ENCODE measurements around the gene MRPS23.

MRPS23 gene

DNA sequence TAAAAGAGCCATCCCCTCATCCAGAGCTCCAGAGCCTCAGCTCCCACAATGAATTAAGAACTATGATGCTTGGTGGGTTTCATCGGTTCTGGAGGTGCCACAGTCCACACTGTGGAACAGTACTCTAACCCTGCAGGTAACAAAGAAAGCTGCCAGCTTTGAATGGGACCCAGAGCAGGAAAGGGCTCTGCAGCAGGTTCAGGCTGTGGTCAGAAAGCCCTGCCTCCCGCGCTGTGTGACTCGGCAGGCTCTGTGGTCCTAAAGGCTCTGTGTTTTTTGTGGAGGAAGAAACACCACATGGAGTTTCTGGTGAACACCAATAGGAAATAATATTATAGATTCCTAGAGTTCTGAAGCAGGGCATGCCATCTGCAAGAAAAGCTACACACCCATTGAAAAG is 32.5 kb downstream of the MRPS23 start:
- H3K9ac ChIP-seq (ENCODE audit: low read depth in 1 of 2, low read length in 2 of 2): no peak overlapping the region
- H3K9me3 ChIP-seq (ENCODE audit: control insufficient read depth in 1 of 2, low read length in 2 of 2): no peaks in the 10 kb centered on the region
- H3K4me3 ChIP-seq (ENCODE audit: low read depth in 1 of 2, low read length in 2 of 2): no peak overlapping the region
- no peaks in the 10 kb centered on the region for H3K4me1 ChIP-seq (ENCODE audit: control insufficient read depth in 1 of 2, insufficient read depth in 2 of 2, low read length in 2 of 2)
- peaks cover 0 to 3% of the 10 kb centered on the region in 2 donors for H3K27me3 ChIP-seq (ENCODE audit: control insufficient read depth in 1 of 2, insufficient read depth in 2 of 2, low read length in 2 of 2)
- no peaks in the 10 kb centered on the region for H3K36me3 ChIP-seq (ENCODE audit: control insufficient read depth in 1 of 2, insufficient read depth in 2 of 2, low read length in 2 of 2)
- H3K27ac ChIP-seq (ENCODE audit: low read depth, low read length): no peak overlapping the region

DNA sequence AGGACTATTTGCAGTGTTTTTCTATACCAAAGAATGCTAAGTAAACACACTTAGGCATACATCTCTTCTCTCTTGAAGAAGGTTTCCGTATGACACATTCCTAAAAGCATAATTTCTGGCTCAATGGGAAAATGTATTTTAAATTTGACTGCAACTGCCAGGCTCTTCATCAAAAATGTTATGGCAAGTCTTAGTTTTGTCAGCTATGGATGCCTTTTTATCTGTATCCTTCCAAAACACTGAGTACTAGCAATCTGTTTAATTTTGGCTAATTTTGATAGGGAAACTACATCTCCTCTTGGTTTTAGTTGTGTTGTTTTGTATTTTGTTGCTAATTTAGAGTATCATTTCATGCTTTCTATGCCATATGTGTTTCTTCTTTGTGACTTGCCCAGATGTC is 35.4 kb downstream of the MRPS23 start:
- Histone ChIP-seq H3K4me3 (ENCODE audit: low read depth in 1 of 2, low read length in 2 of 2) (no peak overlapping the region), H3K9ac (ENCODE audit: low read depth in 1 of 2, low read length in 2 of 2) (no peak overlapping the region), H3K4me1 (ENCODE audit: control insufficient read depth in 1 of 2, insufficient read depth in 2 of 2, low read length in 2 of 2) (peaks cover 0 to 9% of the 10 kb centered on the region in 2 donors), H3K9me3 (ENCODE audit: control insufficient read depth in 1 of 2, low read length in 2 of 2) (no peaks in the 10 kb centered on the region), H3K36me3 (ENCODE audit: control insufficient read depth in 1 of 2, insufficient read depth in 2 of 2, low read length in 2 of 2) (no peaks in the 10 kb centered on the region), H3K27me3 (ENCODE audit: control insufficient read depth in 1 of 2, insufficient read depth in 2 of 2, low read length in 2 of 2) (peaks cover 9 to 16% of the 10 kb centered on the region in 2 donors), H3K27ac (ENCODE audit: low read depth, low read length) (no peak overlapping the region)

DNA sequence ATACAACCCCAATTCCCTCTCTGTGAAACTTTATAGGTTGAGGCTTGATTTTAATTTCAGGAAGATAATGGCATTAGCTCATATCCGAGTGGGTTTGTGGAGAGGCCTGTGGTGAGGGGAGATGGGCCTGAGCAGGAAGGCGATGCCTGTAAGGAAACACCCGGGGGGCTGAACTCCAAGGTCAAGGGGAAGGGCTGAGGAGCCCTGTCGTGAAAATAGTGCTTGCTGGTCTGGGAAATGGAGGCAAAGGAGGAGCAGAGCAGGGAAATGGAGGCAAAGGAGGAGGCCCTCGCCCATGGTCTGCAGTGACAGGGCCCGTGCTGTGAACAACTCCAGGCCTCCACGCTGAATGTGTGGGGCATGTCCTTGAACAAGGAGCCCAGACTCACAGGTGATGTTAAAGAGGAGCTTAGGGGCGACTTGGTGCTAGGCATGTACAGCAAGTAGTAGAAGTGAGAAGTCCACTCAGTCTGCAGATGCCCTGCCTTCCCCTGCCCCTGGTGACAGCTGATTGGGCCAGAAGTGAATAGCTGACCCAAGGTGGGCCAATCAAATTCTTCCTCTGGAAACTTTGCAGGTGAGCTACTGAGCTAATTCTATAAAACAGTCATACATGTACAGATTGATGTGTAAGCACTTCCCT is 38.1 kb downstream of the MRPS23 start:
- Histone ChIP-seq H3K9me3 (ENCODE audit: control insufficient read depth in 1 of 2, low read length in 2 of 2) (no peaks in the 10 kb centered on the region), H3K9ac (ENCODE audit: low read depth in 1 of 2, low read length in 2 of 2) (no peak overlapping the region), H3K27me3 (ENCODE audit: control insufficient read depth in 1 of 2, insufficient read depth in 2 of 2, low read length in 2 of 2) (peaks cover 9 to 19% of the 10 kb centered on the region in 2 donors), H3K36me3 (ENCODE audit: control insufficient read depth in 1 of 2, insufficient read depth in 2 of 2, low read length in 2 of 2) (no peaks in the 10 kb centered on the region), H3K4me1 (ENCODE audit: control insufficient read depth in 1 of 2, insufficient read depth in 2 of 2, low read length in 2 of 2) (peaks cover 0 to 9% of the 10 kb centered on the region in 2 donors), H3K4me3 (ENCODE audit: low read depth in 1 of 2, low read length in 2 of 2) (no peak overlapping the region), H3K27ac (ENCODE audit: low read depth, low read length) (no peak overlapping the region)

DNA sequence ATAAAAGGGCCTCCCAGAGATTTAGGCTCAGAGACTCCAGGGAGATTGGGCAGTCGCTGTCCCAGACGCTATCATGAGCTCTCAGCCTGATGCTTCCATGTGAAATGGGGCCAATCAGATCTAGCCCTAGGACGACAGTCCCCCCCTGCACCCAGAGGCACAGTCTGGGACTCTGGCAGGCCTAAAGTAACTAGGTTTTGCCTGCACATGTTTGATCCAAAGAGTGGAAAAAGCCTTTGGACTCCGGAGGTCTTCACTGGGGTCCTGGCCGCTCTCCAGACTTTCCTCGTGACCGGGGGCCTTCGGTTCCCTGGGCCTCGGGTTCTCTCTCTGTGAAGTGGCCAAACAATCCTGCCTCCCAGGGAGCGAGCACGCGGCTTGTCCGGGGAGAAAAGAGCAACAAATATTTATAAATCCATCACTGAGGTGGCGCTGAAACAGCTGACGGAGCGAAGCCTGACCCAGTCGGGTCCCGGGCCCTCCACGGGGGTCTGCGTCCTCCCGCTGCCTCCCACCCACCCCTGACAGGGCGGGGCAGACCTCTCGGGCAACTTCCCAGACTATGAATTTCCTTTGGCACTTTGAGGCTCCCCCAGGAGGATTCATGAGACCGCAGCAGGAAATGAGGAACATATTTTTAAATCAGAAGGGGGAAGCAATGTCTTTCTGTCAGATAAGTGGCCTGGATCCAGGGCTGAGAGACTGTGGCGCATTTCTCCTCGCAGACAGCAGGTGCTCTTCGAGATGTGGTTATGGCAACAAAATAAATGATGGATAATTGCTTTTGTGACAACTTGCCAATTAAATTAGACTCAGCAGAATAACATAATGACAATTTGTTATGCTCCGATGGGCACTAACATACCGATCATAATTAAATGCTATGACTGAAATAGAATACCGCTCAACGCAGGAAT is 38.9 kb downstream of the MRPS23 start:
- Histone ChIP-seq H3K27ac (ENCODE audit: low read depth, low read length) (no peak overlapping the region), H3K4me1 (ENCODE audit: control insufficient read depth in 1 of 2, insufficient read depth in 2 of 2, low read length in 2 of 2) (peaks cover 0 to 9% of the 10 kb centered on the region in 2 donors), H3K27me3 (ENCODE audit: control insufficient read depth in 1 of 2, insufficient read depth in 2 of 2, low read length in 2 of 2) (peaks cover 9 to 18% of the 10 kb centered on the region in 2 donors), H3K9ac (ENCODE audit: low read depth in 1 of 2, low read length in 2 of 2) (no peak overlapping the region), H3K4me3 (ENCODE audit: low read depth in 1 of 2, low read length in 2 of 2) (no peak overlapping the region), H3K9me3 (ENCODE audit: control insufficient read depth in 1 of 2, low read length in 2 of 2) (no peaks in the 10 kb centered on the region), H3K36me3 (ENCODE audit: control insufficient read depth in 1 of 2, insufficient read depth in 2 of 2, low read length in 2 of 2) (no peaks in the 10 kb centered on the region)

DNA sequence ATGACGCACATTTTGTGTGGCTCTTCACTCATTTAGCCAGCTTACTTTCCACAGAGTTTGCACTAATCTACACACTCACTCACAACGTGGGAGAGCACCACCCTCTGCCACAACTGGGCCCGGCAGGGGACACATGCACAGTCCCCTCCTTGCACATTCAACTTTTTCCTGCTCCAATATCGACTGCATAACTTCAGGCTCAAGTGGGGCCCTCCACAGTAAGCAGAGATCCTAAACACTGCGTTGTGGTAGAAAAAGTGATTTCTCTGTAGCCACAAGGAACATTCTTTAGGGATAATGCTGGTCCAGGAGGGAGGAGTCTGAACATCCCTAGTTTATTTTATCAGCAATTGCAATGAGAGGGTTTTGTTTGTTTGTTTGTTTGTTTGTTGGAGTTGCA is 40.0 kb downstream of the MRPS23 start:
- Histone ChIP-seq H3K27ac (ENCODE audit: low read depth, low read length) (no peak overlapping the region), H3K4me1 (ENCODE audit: control insufficient read depth in 1 of 2, insufficient read depth in 2 of 2, low read length in 2 of 2) (peaks cover 0 to 9% of the 10 kb centered on the region in 2 donors), H3K9ac (ENCODE audit: low read depth in 1 of 2, low read length in 2 of 2) (no peak overlapping the region), H3K9me3 (ENCODE audit: control insufficient read depth in 1 of 2, low read length in 2 of 2) (no peaks in the 10 kb centered on the region), H3K4me3 (ENCODE audit: low read depth in 1 of 2, low read length in 2 of 2) (no peak overlapping the region), H3K36me3 (ENCODE audit: control insufficient read depth in 1 of 2, insufficient read depth in 2 of 2, low read length in 2 of 2) (no peaks in the 10 kb centered on the region), H3K27me3 (ENCODE audit: control insufficient read depth in 1 of 2, insufficient read depth in 2 of 2, low read length in 2 of 2) (peaks cover 9 to 18% of the 10 kb centered on the region in 2 donors)

DNA sequence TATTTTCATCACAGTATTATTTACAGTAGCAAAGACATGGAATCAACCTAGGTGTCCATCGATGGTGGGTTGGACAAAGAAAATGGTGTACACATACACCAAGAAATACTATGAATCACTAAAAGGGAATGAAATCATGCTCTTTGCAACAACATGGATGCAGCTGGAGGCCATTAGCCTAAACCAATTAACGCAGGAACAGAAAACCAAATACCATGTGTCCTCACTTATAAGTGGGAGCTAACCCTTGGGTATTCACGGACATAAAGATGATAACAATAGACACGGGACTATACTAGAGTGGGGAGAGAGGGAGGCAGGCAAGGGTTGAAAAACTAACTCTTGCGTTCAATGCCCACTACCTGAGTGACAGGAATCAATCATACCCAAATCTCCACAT is 41.0 kb downstream of the MRPS23 start:
- Histone ChIP-seq H3K4me3 (ENCODE audit: low read depth in 1 of 2, low read length in 2 of 2) (no peak overlapping the region), H3K27me3 (ENCODE audit: control insufficient read depth in 1 of 2, insufficient read depth in 2 of 2, low read length in 2 of 2) (peaks cover 9 to 18% of the 10 kb centered on the region in 2 donors), H3K4me1 (ENCODE audit: control insufficient read depth in 1 of 2, insufficient read depth in 2 of 2, low read length in 2 of 2) (peaks cover 0 to 9% of the 10 kb centered on the region in 2 donors), H3K9ac (ENCODE audit: low read depth in 1 of 2, low read length in 2 of 2) (no peak overlapping the region), H3K36me3 (ENCODE audit: control insufficient read depth in 1 of 2, insufficient read depth in 2 of 2, low read length in 2 of 2) (no peaks in the 10 kb centered on the region), H3K27ac (ENCODE audit: low read depth, low read length) (no peak overlapping the region), H3K9me3 (ENCODE audit: control insufficient read depth in 1 of 2, low read length in 2 of 2) (no peaks in the 10 kb centered on the region)

DNA sequence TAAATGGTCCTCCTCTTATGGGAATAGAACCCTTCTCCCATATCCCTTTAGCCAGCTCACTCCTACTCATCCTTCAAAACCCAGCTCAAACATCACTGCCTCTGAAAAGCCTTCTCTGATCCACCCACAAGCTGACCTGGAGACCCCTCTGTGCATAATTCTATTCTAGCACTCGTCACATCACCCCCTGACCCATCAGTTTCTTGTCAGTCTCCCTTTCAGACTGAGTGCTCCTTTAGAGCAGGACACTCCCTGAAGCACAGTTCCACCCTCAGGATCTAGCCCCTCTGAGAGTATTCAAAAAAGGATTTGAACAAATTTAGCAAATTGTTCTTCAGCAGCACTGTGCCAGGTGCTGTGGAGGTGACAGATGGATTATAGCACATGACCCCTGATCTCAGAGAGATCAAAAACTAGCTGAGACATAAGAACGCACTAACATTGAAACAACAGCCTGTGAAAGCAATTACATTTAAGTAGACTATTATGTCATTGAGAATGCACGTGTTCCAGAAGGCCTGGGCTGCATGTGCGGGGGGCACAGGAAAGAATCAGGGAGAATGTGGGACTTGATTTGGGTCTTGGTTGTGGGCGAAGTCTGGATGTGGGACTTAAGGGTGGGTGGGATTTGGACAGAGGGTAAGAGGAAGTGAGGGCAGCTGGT is 43.5 kb downstream of the MRPS23 start:
- H3K9me3 ChIP-seq (ENCODE audit: control insufficient read depth in 1 of 2, low read length in 2 of 2): peaks cover 0 to 1% of the 10 kb centered on the region in 2 donors
- peaks cover 0 to 2% of the 10 kb centered on the region in 2 donors for H3K4me1 ChIP-seq (ENCODE audit: control insufficient read depth in 1 of 2, insufficient read depth in 2 of 2, low read length in 2 of 2)
- H3K4me3 ChIP-seq (ENCODE audit: low read depth in 1 of 2, low read length in 2 of 2): no peak overlapping the region
- H3K27ac ChIP-seq (ENCODE audit: low read depth, low read length): no peak overlapping the region
- H3K9ac ChIP-seq (ENCODE audit: low read depth in 1 of 2, low read length in 2 of 2): no peak overlapping the region
- H3K36me3 ChIP-seq (ENCODE audit: control insufficient read depth in 1 of 2, insufficient read depth in 2 of 2, low read length in 2 of 2): no peaks in the 10 kb centered on the region
- H3K27me3 ChIP-seq (ENCODE audit: control insufficient read depth in 1 of 2, insufficient read depth in 2 of 2, low read length in 2 of 2): peaks cover 9 to 13% of the 10 kb centered on the region in 2 donors

DNA sequence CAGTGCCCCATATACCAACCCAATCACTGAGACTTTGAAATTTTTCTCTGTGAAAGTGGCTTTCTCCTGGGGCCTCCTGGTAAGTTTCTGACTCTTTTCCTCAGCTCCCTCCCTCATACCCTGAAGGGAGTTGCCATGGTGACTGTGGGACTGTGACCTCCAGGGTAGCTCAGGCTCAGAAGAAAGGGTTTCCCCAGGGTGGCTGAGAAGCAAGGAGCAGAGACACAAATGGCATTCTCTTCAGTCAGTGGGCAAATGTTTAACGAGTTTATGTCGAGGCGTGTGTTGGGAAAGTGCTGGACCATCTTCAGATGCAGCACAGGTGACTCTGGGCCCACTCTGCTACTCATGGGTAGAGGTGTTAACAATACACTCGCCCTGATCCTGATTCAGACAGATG is 46.8 kb downstream of the MRPS23 start:
- Histone ChIP-seq H3K9me3 (ENCODE audit: control insufficient read depth in 1 of 2, low read length in 2 of 2) (peaks cover 0 to 3% of the 10 kb centered on the region in 2 donors), H3K9ac (ENCODE audit: low read depth in 1 of 2, low read length in 2 of 2) (no peak overlapping the region), H3K36me3 (ENCODE audit: control insufficient read depth in 1 of 2, insufficient read depth in 2 of 2, low read length in 2 of 2) (no peaks in the 10 kb centered on the region), H3K27me3 (ENCODE audit: control insufficient read depth in 1 of 2, insufficient read depth in 2 of 2, low read length in 2 of 2) (no peaks in the 10 kb centered on the region), H3K27ac (ENCODE audit: low read depth, low read length) (no peak overlapping the region), H3K4me1 (ENCODE audit: control insufficient read depth in 1 of 2, insufficient read depth in 2 of 2, low read length in 2 of 2) (no peaks in the 10 kb centered on the region), H3K4me3 (ENCODE audit: low read depth in 1 of 2, low read length in 2 of 2) (no peak overlapping the region)

DNA sequence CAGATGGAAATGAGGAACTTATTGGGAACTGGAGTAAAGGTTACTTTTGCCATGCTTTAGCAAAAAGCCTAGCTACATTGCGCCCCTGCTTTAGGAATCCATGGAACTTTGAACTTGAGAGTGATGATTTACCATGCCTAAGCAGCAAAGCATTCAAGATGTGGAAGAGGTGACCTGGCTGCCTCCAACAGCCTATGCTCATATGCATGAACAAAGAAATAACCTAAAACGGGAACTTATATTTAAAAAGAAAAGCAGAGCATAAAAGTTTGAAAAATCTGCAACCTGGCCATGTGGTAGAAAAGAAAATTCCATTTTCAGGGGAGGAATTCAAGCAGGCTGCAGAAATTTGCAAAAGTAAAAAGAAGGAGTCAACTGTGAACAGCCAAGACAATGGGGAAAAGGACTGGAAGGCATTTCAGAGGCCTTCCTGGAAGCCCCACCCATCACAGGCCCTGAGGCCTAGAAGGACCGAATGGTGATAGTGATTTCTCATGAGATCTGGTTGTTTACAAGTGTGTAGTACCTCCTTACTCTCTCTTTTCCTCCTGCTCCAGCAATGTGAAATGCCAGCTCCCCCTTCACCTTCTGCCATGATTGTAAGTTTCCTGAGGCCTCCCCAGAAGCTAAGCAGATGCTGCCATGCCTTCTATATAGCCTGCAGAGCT is 48.7 kb downstream of the MRPS23 start:
- no peaks in the 10 kb centered on the region for H3K4me1 ChIP-seq (ENCODE audit: control insufficient read depth in 1 of 2, insufficient read depth in 2 of 2, low read length in 2 of 2)
- no peak overlapping the region for H3K27ac ChIP-seq (ENCODE audit: low read depth, low read length)
- H3K4me3 ChIP-seq (ENCODE audit: low read depth in 1 of 2, low read length in 2 of 2): no peak overlapping the region
- H3K9me3 ChIP-seq (ENCODE audit: control insufficient read depth in 1 of 2, low read length in 2 of 2): peaks cover 0 to 3% of the 10 kb centered on the region in 2 donors
- no peaks in the 10 kb centered on the region for H3K36me3 ChIP-seq (ENCODE audit: control insufficient read depth in 1 of 2, insufficient read depth in 2 of 2, low read length in 2 of 2)
- H3K9ac ChIP-seq (ENCODE audit: low read depth in 1 of 2, low read length in 2 of 2): no peak overlapping the region
- H3K27me3 ChIP-seq (ENCODE audit: control insufficient read depth in 1 of 2, insufficient read depth in 2 of 2, low read length in 2 of 2): no peaks in the 10 kb centered on the region
